HEK293T (cell line): ENCODE data around the gene HDAC9.

ENCODE experiments used
- BHLHE40 ChIP-seq: fragments of 450-650 bp; IDR thresholded peaks from 2 replicates; pipeline ENCODE4 v1.6.1; 2016; ENCODE audit warnings: mild to moderate bottlenecking, moderate library complexity, borderline replicate concordance
- FOXK2 ChIP-seq: fragments of 450-650 bp; IDR thresholded peaks from 2 replicates; pipeline ENCODE4 v1.6.1; 2016; ENCODE audit warnings: mild to moderate bottlenecking
- SP1 ChIP-seq: fragments of 450-650 bp; IDR thresholded peaks from 2 replicates; pipeline ENCODE4 v1.6.1; 2017

DNA sequence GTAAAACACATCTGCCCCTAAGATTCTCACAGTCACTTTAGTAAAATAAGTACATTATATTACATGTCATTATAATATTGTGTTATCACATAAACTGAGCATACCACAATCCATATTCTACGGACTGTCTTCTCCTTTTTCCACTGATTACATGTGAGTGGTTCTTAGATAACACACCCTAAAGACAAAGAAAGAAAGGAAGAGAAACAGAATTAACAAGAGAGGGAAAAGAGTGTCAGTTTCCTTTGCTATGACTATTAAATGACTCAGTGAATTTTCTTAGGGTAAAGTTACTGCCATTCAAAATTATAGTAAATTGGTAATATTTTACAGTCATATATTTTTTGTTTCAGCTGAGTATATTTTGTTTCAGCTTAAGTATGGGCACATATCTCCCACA is 353.6 kb downstream of the HDAC9 start:
- TF ChIP-seq SP1, result no peak
- TF ChIP-seq BHLHE40, result no peak
- TF ChIP-seq FOXK2, result no peak
